Stimulated activated CD8-positive, alpha-beta memory T cell treated with anti-CD3 and anti-CD28 coated beads, Interleukin-4, amount 100 ng/mL, for 4 hours (primary cell): ENCODE measurements around the gene CHRM3.

Experiments used
- DNase-seq, 2 donors: peaks; one replicate each; pipeline ENCODE4 v3.0.0-alpha.2; 2020; ENCODE audit warnings: low read depth in 2 of 2, low spot score in 1 of 2

The CHRM3 gene

GRCh38 chr1:239394107-239394506 lies 7.7 kb downstream of the CHRM3 start:
- DNase-seq: no peak

GRCh38 chr1:239413916-239414315 lies 27.5 kb downstream of the CHRM3 start:
- no peak for DNase-seq

- no peak for DNase-seq
Observed at GRCh38 chr1:239417221-239417620, 30.9 kb downstream of the CHRM3 start.

DNA sequence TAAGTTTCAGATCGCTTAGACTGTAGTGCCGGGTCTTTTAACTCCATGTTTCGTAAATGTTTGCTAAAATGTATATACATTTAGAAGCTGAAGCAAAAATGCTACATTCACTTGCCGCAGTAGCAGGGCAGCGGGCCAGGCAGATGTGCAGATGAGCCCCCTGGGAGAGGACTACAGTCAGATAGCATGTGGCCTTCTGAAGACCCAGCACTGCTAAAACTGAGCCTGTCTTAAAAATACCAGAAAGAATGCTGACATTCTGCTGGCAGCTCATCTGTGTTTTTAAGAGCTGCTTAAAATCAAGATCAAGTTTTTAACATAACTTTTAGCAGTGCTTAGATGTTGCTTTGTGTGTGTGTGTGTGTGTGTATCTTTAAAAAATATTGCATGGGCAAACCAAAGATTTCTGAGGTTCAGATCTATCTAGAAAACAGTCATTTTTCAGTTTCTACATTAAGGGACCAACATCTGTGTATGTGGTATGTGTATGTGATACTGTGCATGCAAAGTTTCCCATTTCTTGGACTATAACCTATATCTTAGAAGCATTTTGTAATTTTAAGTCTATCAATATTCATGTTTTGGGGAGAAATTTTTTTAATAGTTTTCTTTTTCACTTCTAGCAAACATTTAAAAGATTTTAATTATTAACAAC lies 31.7 kb downstream of the CHRM3 start:
- no peak for DNase-seq

- DNase-seq: no peak
Observed at GRCh38 chr1:239418681-239419080, 32.3 kb downstream of the CHRM3 start.

- DNase-seq: no peak
Observed at GRCh38 chr1:239421811-239422210, 35.4 kb downstream of the CHRM3 start.

GRCh38 chr1:239422818-239423217 lies 36.5 kb downstream of the CHRM3 start:
- no peak for DNase-seq

GRCh38 chr1:239426821-239427475 lies 40.6 kb downstream of the CHRM3 start:
- DNase-seq: no peak

- no peak for DNase-seq
Observed at GRCh38 chr1:239427712-239428111, 41.3 kb downstream of the CHRM3 start.

DNA sequence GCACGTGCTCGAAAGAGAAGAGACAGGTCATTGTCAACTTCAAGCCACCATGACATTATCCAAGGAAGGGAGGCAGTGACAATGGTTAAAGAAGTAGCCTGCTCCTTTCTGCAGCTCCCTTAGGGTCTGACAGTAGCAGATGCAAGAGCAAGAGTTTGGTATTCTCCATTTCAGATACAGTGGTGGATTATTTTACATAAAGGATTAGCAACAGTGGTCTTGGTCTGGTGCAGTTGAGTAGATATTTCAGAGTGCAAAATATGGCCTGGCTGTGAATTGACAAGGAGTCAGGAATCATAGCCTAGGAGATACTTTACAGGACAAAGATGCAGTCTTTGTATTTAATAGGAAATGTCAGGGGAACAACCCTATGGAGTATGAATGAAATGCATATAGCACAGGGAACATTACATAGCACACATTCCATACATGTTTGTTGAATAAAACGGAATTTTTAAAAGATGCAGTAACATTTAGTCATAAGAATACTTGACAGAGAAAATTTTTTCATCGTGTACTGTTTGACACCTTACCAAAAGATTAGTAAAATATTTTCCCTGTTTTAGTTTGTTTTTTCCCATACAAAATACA lies 41.8 kb downstream of the CHRM3 start:
- no peak for DNase-seq

GRCh38 chr1:239429163-239429562 lies 42.8 kb downstream of the CHRM3 start:
- no peak for DNase-seq

- no peak for DNase-seq
Observed at GRCh38 chr1:239432255-239432654, 45.9 kb downstream of the CHRM3 start.

- DNase-seq: no peak
Observed at GRCh38 chr1:239434181-239434580, 47.8 kb downstream of the CHRM3 start.
